ENCODE measurements around the gene PEX14.
A peak's percentile ranks its signal among the peaks of the same experiment; 100 is the strongest.

PEX14 gene

GRCh38 chr1:10653370-10654125, 178.8 kb downstream of the PEX14 start:
- no peak for DNase-seq

GRCh38 chr1:10655002-10655401, 180.3 kb downstream of the PEX14 start:
- no peak for DNase-seq

GRCh38 chr1:10656431-10656830, 181.7 kb downstream of the PEX14 start:
- no peak for DNase-seq

- no peak for DNase-seq
These were observed 182.5 kb downstream of the PEX14 start for GRCh38 chr1:10657088-10657847.

- no peak for DNase-seq
These were observed 183.8 kb downstream of the PEX14 start for GRCh38 chr1:10658396-10659066.

- no peak for DNase-seq
These were observed 184.5 kb downstream of the PEX14 start for GRCh38 chr1:10659218-10659617.

- no peak for DNase-seq
These were observed 185.1 kb downstream of the PEX14 start for GRCh38 chr1:10659646-10660540.

GRCh38 chr1:10661453-10661852, 186.7 kb downstream of the PEX14 start:
- DNase-seq = no peak

- DNase-seq = no peak
These were observed 187.4 kb downstream of the PEX14 start for GRCh38 chr1:10662090-10662688.

- DNase-seq = no peak
These were observed 188.3 kb downstream of the PEX14 start for GRCh38 chr1:10662824-10663677.

GRCh38 chr1:10663678-10664035, 188.9 kb downstream of the PEX14 start:
- DNase-seq = peak; percentile 90

GRCh38 chr1:10664251-10664650, 189.5 kb downstream of the PEX14 start:
- peak; percentile 64 for DNase-seq

GRCh38 chr1:10665226-10665625, 190.5 kb downstream of the PEX14 start:
- DNase-seq = no peak

- no peak for DNase-seq
These were observed 191.4 kb downstream of the PEX14 start for GRCh38 chr1:10665930-10666850.

- DNase-seq = peak; percentile 73
These were observed 193.4 kb downstream of the PEX14 start for GRCh38 chr1:10667861-10668761.

- DNase-seq = no peak
These were observed 194.8 kb downstream of the PEX14 start for GRCh38 chr1:10669570-10669969.

GRCh38 chr1:10670190-10670589, 195.4 kb downstream of the PEX14 start:
- DNase-seq = no peak

- peak; percentile 77 for DNase-seq
These were observed 196.3 kb downstream of the PEX14 start for GRCh38 chr1:10671090-10671489.
